Uterus (tissue), 4 donors: Measurements from ENCODE around the gene RPN1. TPM values are rescaled to one million over a fixed set of nuclear protein-coding genes. Genes with fewer than 3 reads are reported as not detected.

Experiments
- DNase-seq, 2 donors: peaks; one replicate each; pipeline ENCODE4 v3.0.0-alpha.2; 2019 to 2020
- H3K27ac ChIP-seq, 2 donors: fragments of 200-600 bp; sonication (generic); 1 replicate in 1 of 2; 2 replicates in 1 of 2; pipeline ENCODE4 v1.5.1; 2016 to 2018
- H3K27me3 ChIP-seq, 2 donors: fragments of 200-600 bp; sonication (generic); one replicate each; pipeline ENCODE4 v1.5.1; 2018 to 2019; ENCODE audit warnings: control low read depth in 1 of 2
- H3K36me3 ChIP-seq, 2 donors: fragments of 200-600 bp; sonication (generic); one replicate each; pipeline ENCODE4 v1.5.1; 2019; ENCODE audit warnings: control low read depth in 1 of 2
- H3K4me1 ChIP-seq, 2 donors: fragments of 200-600 bp; sonication (generic); one replicate each; pipeline ENCODE4 v1.5.1; 2018 to 2019; ENCODE audit warnings: control low read depth in 1 of 2
- H3K4me3 ChIP-seq, 2 donors: fragments of 200-600 bp; sonication (generic); 1 replicate in 1 of 2; 2 replicates in 1 of 2; pipeline ENCODE4 v1.5.1; 2018 to 2019; ENCODE audit warnings: mild to moderate bottlenecking in 1 of 2
- H3K9me3 ChIP-seq, 2 donors: fragments of 200-600 bp; sonication (generic); one replicate each; pipeline ENCODE4 v1.5.1; 2019; ENCODE audit warnings: control low read depth in 1 of 2
- CTCF ChIP-seq, 4 experiments: fragments of 200-600 bp in 2 of 4; fragments of 450-650 bp in 2 of 4; sonication (generic) in 2 of 4; IDR thresholded peaks; one replicate each; pipeline ENCODE4 v1.5.1; 2016 to 2019; ENCODE audit warnings: antibody characterized with exemption in 4 of 4, mild to moderate bottlenecking in 2 of 4, moderate library complexity in 1 of 4
- POLR2A ChIP-seq, 2 donors: fragments of 450-650 bp; IDR thresholded peaks; one replicate each; pipeline ENCODE4 v1.6.1; 2016; ENCODE audit warnings: antibody characterized with exemption in 2 of 2, mild to moderate bottlenecking in 1 of 2, moderate library complexity in 1 of 2
- intact Hi-C: fragments of 100-400 bp; cut with DNase I; formaldehyde crosslinking; loops from one replicate; pipeline ENCODE4 v1.15.1; 2023; ENCODE audit warnings: low total_unique reads
- total RNA-seq, 4 donors: library from RNA; depleted of rRNA in 3 of 4; stranded (reverse); fragments of >200 nt in 3 of 4; gene quantifications; one replicate each; pipeline versions ENCODE4 v1.1.0 to v1.2.4, GENCODE V29; 2014 to 2023
- donor health status: DM: yes; HTN: yes; CAD: no.

The RPN1 gene
- total RNA-seq, 4 donors from 2014 or later: 134 to 307 (median 209) TPM

DNA sequence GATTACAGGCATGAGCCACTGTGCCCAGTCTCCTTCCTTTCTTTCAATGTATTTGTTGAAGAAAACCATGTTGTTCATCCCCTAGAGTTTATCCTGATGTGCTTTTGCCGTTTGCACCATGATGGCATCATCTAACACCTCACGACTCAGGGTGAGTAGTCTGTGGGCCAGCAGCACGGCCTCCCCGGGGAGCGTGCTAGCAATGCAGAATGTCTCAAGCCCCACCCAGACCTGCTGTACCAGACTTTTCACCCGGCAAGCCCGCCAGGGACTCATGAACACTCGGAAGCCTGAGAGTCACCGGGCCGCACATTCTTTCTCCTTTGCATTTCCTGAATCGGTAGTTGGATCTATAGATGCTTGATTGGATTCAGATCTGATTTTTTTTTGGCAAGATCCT lies 64.6 kb downstream of the RPN1 start:
- Histone ChIP-seq H3K4me1 (no peaks in the 10 kb centered on the region), H3K27me3 (no peaks in the 10 kb centered on the region), H3K4me3 (no peak overlapping the region), H3K9me3 (no peaks in the 10 kb centered on the region), H3K36me3 (no peaks in the 10 kb centered on the region), H3K27ac (no peak overlapping the region)
- DNase-seq: no peak
- no peak for TF ChIP-seq CTCF (IDR thresholded peaks at IDR 0.05)
- no peak for TF ChIP-seq POLR2A (IDR thresholded peaks at IDR 0.05)
- intact Hi-C loops: loop anchor here (10.0 kb wide), 1 partner anchor 161 kb away; no protein-coding TSS in a partner anchor

DNA sequence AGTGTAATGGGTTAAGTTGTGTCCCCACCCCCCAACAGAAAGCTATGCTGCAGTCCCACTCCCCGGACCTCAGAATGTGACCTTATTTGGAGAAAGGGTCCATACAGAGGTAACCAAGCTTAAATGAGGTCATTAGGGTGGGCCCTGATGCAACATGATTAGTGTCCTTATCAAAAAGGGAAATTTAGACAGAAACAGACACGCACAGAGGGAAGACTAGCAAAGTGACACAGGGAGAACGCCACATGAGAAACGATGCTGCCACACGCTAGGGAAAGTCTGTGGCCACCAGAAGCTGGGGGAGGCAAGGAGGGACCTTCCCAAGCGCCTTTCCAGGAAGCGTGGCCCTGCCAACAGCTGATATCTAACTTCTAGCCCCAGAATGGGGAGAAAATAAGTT lies 65.4 kb downstream of the RPN1 start:
- intact Hi-C loops: loop anchor here (10.0 kb wide), 1 partner anchor 160 kb away; no protein-coding TSS in a partner anchor
- no peak for DNase-seq
- H3K27ac ChIP-seq: no peak overlapping the region
- no peaks in the 10 kb centered on the region for H3K27me3 ChIP-seq
- H3K4me3 ChIP-seq: no peak overlapping the region
- H3K9me3 ChIP-seq: no peaks in the 10 kb centered on the region
- H3K36me3 ChIP-seq: no peaks in the 10 kb centered on the region
- TF ChIP-seq CTCF (IDR thresholded peaks at IDR 0.05): no peak
- no peaks in the 10 kb centered on the region for H3K4me1 ChIP-seq

GRCh38 chr3:128584412-128585020 lies 66.1 kb downstream of the RPN1 start:
- peak in 1 of 2 donors; percentile 10 for TF ChIP-seq POLR2A (IDR thresholded peaks at IDR 0.05)
- peak; percentile 57 to 91 (median 71) for TF ChIP-seq CTCF (IDR thresholded peaks at IDR 0.05)
- Histone ChIP-seq H3K27ac (no peak overlapping the region), H3K36me3 (no peaks in the 10 kb centered on the region), H3K9me3 (peaks cover 0 to 2% of the 10 kb centered on the region in 2 donors), H3K4me1 (no peaks in the 10 kb centered on the region), H3K4me3 (no peak overlapping the region), H3K27me3 (no peaks in the 10 kb centered on the region)
- intact Hi-C loops: loop anchor here (10.0 kb wide), 1 partner anchor 160 kb away; no protein-coding TSS in a partner anchor
- peak; percentile 66 to 67 for DNase-seq

- TF ChIP-seq POLR2A (IDR thresholded peaks at IDR 0.05) (no peak), CTCF (IDR thresholded peaks at IDR 0.05) (no peak)
- H3K27ac ChIP-seq: no peak overlapping the region
- no peaks in the 10 kb centered on the region for H3K27me3 ChIP-seq
- no peak overlapping the region for H3K4me3 ChIP-seq
- DNase-seq: no peak
- H3K36me3 ChIP-seq: no peaks in the 10 kb centered on the region
- no peaks in the 10 kb centered on the region for H3K4me1 ChIP-seq
- H3K9me3 ChIP-seq: peaks cover 0 to 2% of the 10 kb centered on the region in 2 donors
- intact Hi-C loops: loop anchor here (10.0 kb wide), 1 partner anchor 157 kb away; no protein-coding TSS in a partner anchor
Measured at GRCh38 chr3:128581566-128581965, 69.1 kb downstream of the RPN1 start.

DNA sequence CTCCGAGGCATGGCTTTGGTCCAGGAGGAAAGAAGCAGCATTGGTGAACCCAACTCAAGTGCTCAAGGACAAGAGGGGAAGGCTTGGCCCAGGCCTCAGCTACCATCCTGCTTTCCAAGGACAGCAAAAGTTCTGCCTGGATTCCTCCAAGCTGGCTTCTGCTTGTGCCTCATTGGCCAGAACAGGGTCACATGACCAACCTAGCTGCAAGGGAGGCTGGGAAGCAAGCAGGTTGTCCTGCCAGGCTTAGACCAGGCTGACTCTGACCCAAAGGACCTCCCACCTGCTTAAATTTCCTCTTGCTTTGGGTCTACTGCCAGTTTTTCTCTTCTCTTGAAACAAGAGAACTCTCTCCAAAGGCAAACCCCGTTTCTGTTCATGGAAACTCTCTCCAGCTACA lies 70.7 kb downstream of the RPN1 start:
- Histone ChIP-seq H3K27me3 (no peaks in the 10 kb centered on the region), H3K27ac (no peak overlapping the region), H3K36me3 (no peaks in the 10 kb centered on the region), H3K4me3 (no peak overlapping the region), H3K9me3 (peaks cover 0 to 2% of the 10 kb centered on the region in 2 donors), H3K4me1 (no peaks in the 10 kb centered on the region)
- intact Hi-C loops: loop anchor here (10.0 kb wide), 1 partner anchor 155 kb away; no protein-coding TSS in a partner anchor
- TF ChIP-seq POLR2A (IDR thresholded peaks at IDR 0.05) (no peak), CTCF (IDR thresholded peaks at IDR 0.05) (no peak)
- DNase-seq: no peak
